Ishikawa (cell line): ENCODE measurements around the gene FMNL1.

Source experiments
- EP300 ChIP-seq: IDR thresholded peaks from 2 replicates; pipeline ENCODE4 v1.6.1; 2012; ENCODE audit warnings: borderline replicate concordance
- TAF1 ChIP-seq: IDR thresholded peaks from 2 replicates; pipeline ENCODE4 v1.6.1; 2012; ENCODE audit warnings: low read depth, mild to moderate bottlenecking
- TEAD4 ChIP-seq: IDR thresholded peaks from 2 replicates; pipeline ENCODE4 v1.6.1; 2012
- YY1 ChIP-seq: IDR thresholded peaks from 2 replicates; pipeline ENCODE4 v1.6.1; 2012; ENCODE audit warnings: low read depth
- ZBTB7A ChIP-seq: IDR thresholded peaks from 2 replicates; pipeline ENCODE4 v1.6.1; 2012; ENCODE audit warnings: low read depth
- TF ChIP-seq, protein P1 (sequence below): IDR thresholded peaks from 2 replicates; pipeline ENCODE4 v1.6.1; 2012
- TF ChIP-seq, protein P2 (sequence below): IDR thresholded peaks from 2 replicates; pipeline ENCODE4 v1.6.1; 2012; ENCODE audit warnings: low read depth, mild to moderate bottlenecking
- TF ChIP-seq, protein P3 (sequence below): IDR thresholded peaks from 2 replicates; pipeline ENCODE4 v1.6.1; 2012

DNA sequence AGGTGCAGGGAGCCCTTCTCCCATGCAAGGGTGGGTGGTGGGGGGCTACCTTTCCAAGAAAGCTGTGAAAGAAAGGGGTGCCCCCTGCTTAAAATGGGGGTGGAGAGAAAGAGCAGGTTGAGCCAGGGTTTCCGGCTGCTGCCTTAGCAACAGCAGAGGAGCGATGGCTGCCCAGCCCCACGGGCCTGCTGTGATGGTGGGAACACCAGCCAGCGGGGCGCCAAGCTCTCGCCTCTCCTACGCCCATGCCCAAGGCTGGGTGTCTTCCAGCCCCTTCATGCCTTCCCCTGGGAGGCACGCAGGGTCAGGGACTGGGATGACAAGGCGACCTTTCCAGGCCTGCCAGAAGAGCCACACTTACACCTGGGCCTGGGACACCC, 3.0 kb downstream of the FMNL1 start:
- no peak for TF ChIP-seq TAF1
- TF ChIP-seq, protein P1, sequence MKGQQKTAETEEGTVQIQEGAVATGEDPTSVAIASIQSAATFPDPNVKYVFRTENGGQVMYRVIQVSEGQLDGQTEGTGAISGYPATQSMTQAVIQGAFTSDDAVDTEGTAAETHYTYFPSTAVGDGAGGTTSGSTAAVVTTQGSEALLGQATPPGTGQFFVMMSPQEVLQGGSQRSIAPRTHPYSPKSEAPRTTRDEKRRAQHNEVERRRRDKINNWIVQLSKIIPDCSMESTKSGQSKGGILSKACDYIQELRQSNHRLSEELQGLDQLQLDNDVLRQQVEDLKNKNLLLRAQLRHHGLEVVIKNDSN, result no peak
- TF ChIP-seq ZBTB7A, result no peak
- TF ChIP-seq, protein P2, sequence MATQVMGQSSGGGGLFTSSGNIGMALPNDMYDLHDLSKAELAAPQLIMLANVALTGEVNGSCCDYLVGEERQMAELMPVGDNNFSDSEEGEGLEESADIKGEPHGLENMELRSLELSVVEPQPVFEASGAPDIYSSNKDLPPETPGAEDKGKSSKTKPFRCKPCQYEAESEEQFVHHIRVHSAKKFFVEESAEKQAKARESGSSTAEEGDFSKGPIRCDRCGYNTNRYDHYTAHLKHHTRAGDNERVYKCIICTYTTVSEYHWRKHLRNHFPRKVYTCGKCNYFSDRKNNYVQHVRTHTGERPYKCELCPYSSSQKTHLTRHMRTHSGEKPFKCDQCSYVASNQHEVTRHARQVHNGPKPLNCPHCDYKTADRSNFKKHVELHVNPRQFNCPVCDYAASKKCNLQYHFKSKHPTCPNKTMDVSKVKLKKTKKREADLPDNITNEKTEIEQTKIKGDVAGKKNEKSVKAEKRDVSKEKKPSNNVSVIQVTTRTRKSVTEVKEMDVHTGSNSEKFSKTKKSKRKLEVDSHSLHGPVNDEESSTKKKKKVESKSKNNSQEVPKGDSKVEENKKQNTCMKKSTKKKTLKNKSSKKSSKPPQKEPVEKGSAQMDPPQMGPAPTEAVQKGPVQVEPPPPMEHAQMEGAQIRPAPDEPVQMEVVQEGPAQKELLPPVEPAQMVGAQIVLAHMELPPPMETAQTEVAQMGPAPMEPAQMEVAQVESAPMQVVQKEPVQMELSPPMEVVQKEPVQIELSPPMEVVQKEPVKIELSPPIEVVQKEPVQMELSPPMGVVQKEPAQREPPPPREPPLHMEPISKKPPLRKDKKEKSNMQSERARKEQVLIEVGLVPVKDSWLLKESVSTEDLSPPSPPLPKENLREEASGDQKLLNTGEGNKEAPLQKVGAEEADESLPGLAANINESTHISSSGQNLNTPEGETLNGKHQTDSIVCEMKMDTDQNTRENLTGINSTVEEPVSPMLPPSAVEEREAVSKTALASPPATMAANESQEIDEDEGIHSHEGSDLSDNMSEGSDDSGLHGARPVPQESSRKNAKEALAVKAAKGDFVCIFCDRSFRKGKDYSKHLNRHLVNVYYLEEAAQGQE, result no peak
- no peak for TF ChIP-seq YY1
- TF ChIP-seq, protein P3, sequence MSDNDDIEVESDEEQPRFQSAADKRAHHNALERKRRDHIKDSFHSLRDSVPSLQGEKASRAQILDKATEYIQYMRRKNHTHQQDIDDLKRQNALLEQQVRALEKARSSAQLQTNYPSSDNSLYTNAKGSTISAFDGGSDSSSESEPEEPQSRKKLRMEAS, result no peak
- no peak for TF ChIP-seq EP300
- no peak for TF ChIP-seq TEAD4
